GM13977 (cell line): ENCODE data around the gene FBRSL1.

ENCODE experiments used
- DNase-seq: peaks from one replicate; pipeline ENCODE4 v3.0.0; 2012; ENCODE audit warnings: low spot score
- in situ Hi-C: fragments of 300-500 bp; cut with MboI; formaldehyde crosslinking; loops from one replicate; pipeline ENCODE4 v1.12.0; 2022; ENCODE audit warnings: low sequenced_read_pairs, low pct_unique_long_range_greater_than_20kb, mixed read lengths, inconsistent platforms; ENCODE audit not compliant: unreplicated experiment
- TF ChIP-seq, protein P1 (sequence below): IDR thresholded peaks from 2 replicates; pipeline ENCODE4 v1.5.1; 2012; ENCODE audit warnings: mild to moderate bottlenecking, control low read depth; ENCODE audit not compliant: insufficient read depth; ENCODE audit errors: extremely low read depth, missing control alignments

FBRSL1 gene

GRCh38 chr12:132480623-132481132 lies 9.3 kb upstream of the FBRSL1 start:
- TF ChIP-seq, protein P1, sequence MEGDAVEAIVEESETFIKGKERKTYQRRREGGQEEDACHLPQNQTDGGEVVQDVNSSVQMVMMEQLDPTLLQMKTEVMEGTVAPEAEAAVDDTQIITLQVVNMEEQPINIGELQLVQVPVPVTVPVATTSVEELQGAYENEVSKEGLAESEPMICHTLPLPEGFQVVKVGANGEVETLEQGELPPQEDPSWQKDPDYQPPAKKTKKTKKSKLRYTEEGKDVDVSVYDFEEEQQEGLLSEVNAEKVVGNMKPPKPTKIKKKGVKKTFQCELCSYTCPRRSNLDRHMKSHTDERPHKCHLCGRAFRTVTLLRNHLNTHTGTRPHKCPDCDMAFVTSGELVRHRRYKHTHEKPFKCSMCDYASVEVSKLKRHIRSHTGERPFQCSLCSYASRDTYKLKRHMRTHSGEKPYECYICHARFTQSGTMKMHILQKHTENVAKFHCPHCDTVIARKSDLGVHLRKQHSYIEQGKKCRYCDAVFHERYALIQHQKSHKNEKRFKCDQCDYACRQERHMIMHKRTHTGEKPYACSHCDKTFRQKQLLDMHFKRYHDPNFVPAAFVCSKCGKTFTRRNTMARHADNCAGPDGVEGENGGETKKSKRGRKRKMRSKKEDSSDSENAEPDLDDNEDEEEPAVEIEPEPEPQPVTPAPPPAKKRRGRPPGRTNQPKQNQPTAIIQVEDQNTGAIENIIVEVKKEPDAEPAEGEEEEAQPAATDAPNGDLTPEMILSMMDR, result no peak
- no peak for DNase-seq
- in situ Hi-C loops, result no loop called here

DNA sequence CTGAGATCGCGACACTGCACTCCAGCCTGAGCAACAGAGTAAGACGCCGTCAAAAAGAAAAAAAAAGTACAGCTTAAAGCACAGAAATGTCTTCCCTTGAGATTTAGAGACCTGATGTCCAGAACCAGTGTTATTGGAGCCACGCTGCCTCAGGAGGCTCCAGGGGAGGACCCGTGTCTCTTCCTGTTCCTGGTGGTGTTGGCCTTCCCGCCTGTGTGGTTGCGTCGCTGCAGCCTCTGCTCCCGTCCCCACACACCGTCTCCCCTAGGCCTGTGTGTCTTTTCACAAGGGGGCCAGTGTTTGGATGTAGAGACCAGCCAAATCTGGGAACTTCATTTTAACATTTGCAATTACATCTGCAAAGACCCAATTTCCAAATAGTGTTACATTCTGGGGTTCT lies 8.6 kb upstream of the FBRSL1 start:
- DNase-seq, result no peak
- in situ Hi-C loops, result no loop called here
- TF ChIP-seq, protein P1, result no peak

- no peak for DNase-seq
- TF ChIP-seq, protein P1, result no peak
- in situ Hi-C loops, result no loop called here
Observed at GRCh38 chr12:132481771-132482745, 7.9 kb upstream of the FBRSL1 start.

GRCh38 chr12:132482771-132483170 lies 7.2 kb upstream of the FBRSL1 start:
- TF ChIP-seq, protein P1, result no peak
- in situ Hi-C loops, result no loop called here

DNA sequence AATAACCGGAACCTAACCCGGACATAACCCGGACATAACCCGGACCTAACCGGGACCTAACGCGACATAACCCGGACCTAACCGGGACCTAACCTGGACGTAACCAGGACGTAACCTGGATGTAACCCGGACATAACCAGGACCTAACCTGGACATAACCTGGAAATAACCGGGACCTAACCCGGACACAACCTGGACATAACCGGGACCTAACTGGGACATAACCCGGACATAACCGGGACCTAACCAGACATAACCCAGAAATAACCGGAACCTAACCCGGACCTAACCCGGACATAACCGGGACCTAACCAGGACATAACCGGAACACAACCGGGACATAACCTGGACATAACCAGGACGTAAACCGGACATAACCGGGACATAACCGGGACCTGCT lies 6.7 kb upstream of the FBRSL1 start:
- in situ Hi-C loops, result no loop called here
- TF ChIP-seq, protein P1, result no peak

More at GRCh38 chr12:132482771-132483170, 7.2 kb upstream of the FBRSL1 start:
- DNase-seq, result no peak

GRCh38 chr12:132483612-132484011 lies 6.3 kb upstream of the FBRSL1 start:
- in situ Hi-C loops, result no loop called here
- DNase-seq, result no peak
- TF ChIP-seq, protein P1, result no peak

More for the DNA sequence above, 6.7 kb upstream of the FBRSL1 start:
- no peak for DNase-seq
